IPS-15b (cell line): ENCODE results near the gene PCDHGC5.

ENCODE experiments used
- H3K27me3 ChIP-seq: one replicate; pipeline ENCODE4 v1.6.1; 2013; ENCODE audit warnings: low read length; ENCODE audit not compliant: control insufficient read depth, insufficient read depth
- H3K36me3 ChIP-seq: one replicate; pipeline ENCODE4 v1.6.1; 2013; ENCODE audit warnings: low read length; ENCODE audit not compliant: control insufficient read depth, insufficient read depth
- H3K4me1 ChIP-seq: one replicate; pipeline ENCODE4 v1.6.1; 2013; ENCODE audit warnings: mild to moderate bottlenecking, low read length; ENCODE audit not compliant: control insufficient read depth, insufficient read depth
- H3K4me3 ChIP-seq: one replicate; pipeline ENCODE4 v1.5.1; 2013; ENCODE audit warnings: low read depth, low read length
- H3K9ac ChIP-seq: one replicate; pipeline ENCODE4 v1.6.1; 2013; ENCODE audit warnings: low read depth, mild to moderate bottlenecking, low read length
- H3K9me3 ChIP-seq: one replicate; pipeline ENCODE4 v1.6.1; 2013; ENCODE audit warnings: mild to moderate bottlenecking, low read length; ENCODE audit not compliant: control insufficient read depth, insufficient read depth

Gene PCDHGC5

GRCh38 chr5:141479776-141480175, 9.1 kb upstream of the PCDHGC5 start:
- Histone ChIP-seq H3K36me3 (no peaks in the 10 kb centered on the region), H3K9me3 (no peaks in the 10 kb centered on the region), H3K4me1 (peaks cover 25% of the 10 kb centered on the region), H3K9ac (no peak overlapping the region), H3K4me3 (no peak overlapping the region), H3K27me3 (peaks cover 32% of the 10 kb centered on the region)

GRCh38 chr5:141483902-141484301, 5.0 kb upstream of the PCDHGC5 start:
- Histone ChIP-seq H3K36me3 (no peaks in the 10 kb centered on the region), H3K9ac (no peak overlapping the region), H3K27me3 (peaks cover 28% of the 10 kb centered on the region), H3K4me3 (peak overlapping the region; percentile 77), H3K9me3 (no peaks in the 10 kb centered on the region), H3K4me1 (peaks cover 19% of the 10 kb centered on the region)

- H3K4me1 ChIP-seq, result peaks cover 19% of the 10 kb centered on the region
- H3K27me3 ChIP-seq, result peaks cover 28% of the 10 kb centered on the region
- H3K36me3 ChIP-seq, result no peaks in the 10 kb centered on the region
- no peaks in the 10 kb centered on the region for H3K9me3 ChIP-seq
- no peak overlapping the region for H3K9ac ChIP-seq
- H3K4me3 ChIP-seq, result peak overlapping the region; percentile 77
Measured at GRCh38 chr5:141484310-141484640, 4.6 kb upstream of the PCDHGC5 start.

GRCh38 chr5:141484641-141485311, 4.1 kb upstream of the PCDHGC5 start, which contains the start of gene PCDHGC4:
Gene PCDHGC4 (plus strand): TSS chr5:141485030. CDS start chr5:141485174, 144 bp downstream.
- Histone ChIP-seq H3K4me1 (peaks cover 19% of the 10 kb centered on the region), H3K9ac (peak within 1 kb of the TSS; percentile 8), H3K9me3 (no peaks in the 10 kb centered on the region), H3K27me3 (peaks cover 33% of the 10 kb centered on the region), H3K36me3 (no peaks in the 10 kb centered on the region), H3K4me3 (peak within 1 kb of the TSS; percentile 77)

- peak overlapping the region; percentile 8 for H3K9ac ChIP-seq
- peak overlapping the region; percentile 77 for H3K4me3 ChIP-seq
- H3K36me3 ChIP-seq, result no peaks in the 10 kb centered on the region
- H3K9me3 ChIP-seq, result no peaks in the 10 kb centered on the region
- peaks cover 19% of the 10 kb centered on the region for H3K4me1 ChIP-seq
- H3K27me3 ChIP-seq, result peaks cover 39% of the 10 kb centered on the region
Measured at GRCh38 chr5:141485321-141486055, 3.4 kb upstream of the PCDHGC5 start.

- Histone ChIP-seq H3K9me3 (no peaks in the 10 kb centered on the region), H3K9ac (no peak overlapping the region), H3K4me1 (peaks cover 19% of the 10 kb centered on the region), H3K27me3 (peaks cover 45% of the 10 kb centered on the region), H3K36me3 (no peaks in the 10 kb centered on the region), H3K4me3 (peak overlapping the region; percentile 77)
Measured at GRCh38 chr5:141486091-141486490, 2.8 kb upstream of the PCDHGC5 start.

- Histone ChIP-seq H3K36me3 (no peaks in the 10 kb centered on the region), H3K4me1 (peaks cover 19% of the 10 kb centered on the region), H3K9me3 (no peaks in the 10 kb centered on the region), H3K4me3 (peak overlapping the region; percentile 10), H3K9ac (no peak overlapping the region), H3K27me3 (peaks cover 55% of the 10 kb centered on the region)
Measured at GRCh38 chr5:141487131-141487530, 1.8 kb upstream of the PCDHGC5 start.

- Histone ChIP-seq H3K9ac (no peak overlapping the region), H3K27me3 (peaks cover 73% of the 10 kb centered on the region), H3K4me3 (no peak overlapping the region), H3K9me3 (no peaks in the 10 kb centered on the region), H3K36me3 (no peaks in the 10 kb centered on the region), H3K4me1 (peaks cover 11% of the 10 kb centered on the region)
Measured at GRCh38 chr5:141489841-141490240, 960 bp downstream of the PCDHGC5 start.

- H3K27me3 ChIP-seq, result peaks cover 70% of the 10 kb centered on the region
- H3K4me1 ChIP-seq, result peaks cover 12% of the 10 kb centered on the region
- H3K4me3 ChIP-seq, result no peak overlapping the region
- H3K9me3 ChIP-seq, result no peaks in the 10 kb centered on the region
- no peak overlapping the region for H3K9ac ChIP-seq
- H3K36me3 ChIP-seq, result no peaks in the 10 kb centered on the region
Measured at GRCh38 chr5:141490271-141490670, 1.4 kb downstream of the PCDHGC5 start.

GRCh38 chr5:141490771-141491170, 1.9 kb downstream of the PCDHGC5 start:
- Histone ChIP-seq H3K36me3 (no peaks in the 10 kb centered on the region), H3K9me3 (no peaks in the 10 kb centered on the region), H3K9ac (no peak overlapping the region), H3K4me3 (no peak overlapping the region), H3K27me3 (peaks cover 65% of the 10 kb centered on the region), H3K4me1 (peaks cover 17% of the 10 kb centered on the region)

GRCh38 chr5:141491323-141492167, 2.7 kb downstream of the PCDHGC5 start:
- Histone ChIP-seq H3K36me3 (no peaks in the 10 kb centered on the region), H3K9ac (no peak overlapping the region), H3K4me3 (peak overlapping the region; percentile 45), H3K27me3 (peaks cover 57% of the 10 kb centered on the region), H3K9me3 (no peaks in the 10 kb centered on the region), H3K4me1 (peaks cover 23% of the 10 kb centered on the region)
